ENCODE data around the gene GSK3A. TPM values are rescaled to one million over a fixed set of nuclear protein-coding genes. Genes with fewer than 3 reads are reported as not detected.

The GSK3A gene
- total and polyA plus RNA-seq, 7 donors: 17.4 to 49.5 (median 28.5) TPM

DNA sequence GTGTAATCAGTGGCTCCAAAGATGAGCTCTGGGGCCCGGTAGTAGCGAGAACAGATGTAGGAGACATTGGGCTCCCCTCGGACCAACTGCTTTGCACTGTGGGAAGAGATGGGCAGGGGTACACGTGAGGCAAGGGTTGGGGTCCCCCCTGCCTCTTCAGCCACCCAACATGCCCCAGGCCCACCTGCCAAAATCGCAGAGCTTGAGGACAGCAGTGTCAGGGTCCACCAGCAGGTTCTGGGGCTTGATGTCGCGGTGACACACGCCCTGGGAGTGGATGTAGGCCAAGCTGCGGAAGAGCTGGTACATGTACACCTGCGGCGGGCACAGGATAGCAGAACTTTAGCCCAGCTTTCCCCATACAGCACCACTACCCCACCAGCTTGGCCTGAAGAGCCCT lies 8.0 kb downstream of the GSK3A start:
- TF ChIP-seq EP300 (IDR thresholded peaks at IDR 0.05): no peak
- no peak for TF ChIP-seq POLR2A (IDR thresholded peaks at IDR 0.05)
- TF ChIP-seq POLR2AphosphoS5 (IDR thresholded peaks at IDR 0.05): no peak
- TF ChIP-seq, protein P1, sequence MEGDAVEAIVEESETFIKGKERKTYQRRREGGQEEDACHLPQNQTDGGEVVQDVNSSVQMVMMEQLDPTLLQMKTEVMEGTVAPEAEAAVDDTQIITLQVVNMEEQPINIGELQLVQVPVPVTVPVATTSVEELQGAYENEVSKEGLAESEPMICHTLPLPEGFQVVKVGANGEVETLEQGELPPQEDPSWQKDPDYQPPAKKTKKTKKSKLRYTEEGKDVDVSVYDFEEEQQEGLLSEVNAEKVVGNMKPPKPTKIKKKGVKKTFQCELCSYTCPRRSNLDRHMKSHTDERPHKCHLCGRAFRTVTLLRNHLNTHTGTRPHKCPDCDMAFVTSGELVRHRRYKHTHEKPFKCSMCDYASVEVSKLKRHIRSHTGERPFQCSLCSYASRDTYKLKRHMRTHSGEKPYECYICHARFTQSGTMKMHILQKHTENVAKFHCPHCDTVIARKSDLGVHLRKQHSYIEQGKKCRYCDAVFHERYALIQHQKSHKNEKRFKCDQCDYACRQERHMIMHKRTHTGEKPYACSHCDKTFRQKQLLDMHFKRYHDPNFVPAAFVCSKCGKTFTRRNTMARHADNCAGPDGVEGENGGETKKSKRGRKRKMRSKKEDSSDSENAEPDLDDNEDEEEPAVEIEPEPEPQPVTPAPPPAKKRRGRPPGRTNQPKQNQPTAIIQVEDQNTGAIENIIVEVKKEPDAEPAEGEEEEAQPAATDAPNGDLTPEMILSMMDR (IDR thresholded peaks at IDR 0.05): no peak
- peaks cover 24 to 94% (median 52%) of the 10 kb centered on the region in 4 donors for H3K36me3 ChIP-seq
- H3K27ac ChIP-seq: no peak overlapping the region
- no peaks in the 10 kb centered on the region for H3K27me3 ChIP-seq
- DNase-seq: no peak
- H3K9me3 ChIP-seq: no peaks in the 10 kb centered on the region
- H3K4me3 ChIP-seq: no peak overlapping the region
- WGBS, 2 donors: 96 to 97% methylated on average over 11 of the region's 11 CpGs
- intact Hi-C loops (cut with DNase I): no loop called here
- peaks cover 0 to 17% (median 0%) of the 10 kb centered on the region in 4 donors for H3K4me1 ChIP-seq

DNA sequence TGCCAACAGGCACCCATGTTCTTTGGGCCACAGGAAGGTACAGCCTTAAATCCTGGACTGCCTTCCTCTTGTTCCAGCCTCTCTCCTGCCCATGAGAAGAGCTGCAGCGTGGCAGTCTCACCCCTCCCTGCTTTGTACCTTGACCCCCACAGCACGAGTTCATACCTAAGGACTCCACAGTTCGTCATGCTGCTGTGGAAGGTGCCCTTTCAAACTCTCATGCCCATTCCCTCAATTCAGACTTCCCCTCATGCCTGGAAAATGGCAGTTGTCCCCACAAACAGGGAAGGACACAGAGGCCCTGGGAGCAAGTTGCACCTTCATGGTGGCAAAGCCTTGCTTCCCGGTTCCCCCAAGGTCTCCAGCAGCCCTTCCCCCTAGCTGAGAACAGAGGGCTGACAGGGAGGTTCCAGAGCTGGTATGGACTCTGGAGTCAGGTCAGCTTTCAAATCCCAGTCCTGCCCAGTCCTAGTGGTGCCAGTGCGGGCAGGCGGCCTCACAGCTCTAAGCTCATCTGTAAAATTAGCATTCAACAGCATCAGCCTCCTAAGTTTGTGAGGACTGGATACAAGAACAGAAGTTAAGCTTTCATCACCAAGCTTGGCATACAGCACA lies 8.6 kb downstream of the GSK3A start:
- WGBS, 2 donors: 59 to 86% methylated on average over 6 of the region's 6 CpGs
- peaks cover 0 to 12% (median 0%) of the 10 kb centered on the region in 4 donors for H3K4me1 ChIP-seq
- no peak overlapping the region for H3K4me3 ChIP-seq
- peaks cover 24 to 96% (median 52%) of the 10 kb centered on the region in 4 donors for H3K36me3 ChIP-seq
- TF ChIP-seq, protein P1 (IDR thresholded peaks at IDR 0.05): no peak
- TF ChIP-seq POLR2A (IDR thresholded peaks at IDR 0.05) (no peak), POLR2AphosphoS5 (IDR thresholded peaks at IDR 0.05) (no peak), EP300 (IDR thresholded peaks at IDR 0.05) (no peak)
- intact Hi-C loops (cut with DNase I): no loop called here
- no peak for DNase-seq
- H3K9me3 ChIP-seq: no peaks in the 10 kb centered on the region
- H3K27me3 ChIP-seq: no peaks in the 10 kb centered on the region
- H3K27ac ChIP-seq: no peak overlapping the region

DNA sequence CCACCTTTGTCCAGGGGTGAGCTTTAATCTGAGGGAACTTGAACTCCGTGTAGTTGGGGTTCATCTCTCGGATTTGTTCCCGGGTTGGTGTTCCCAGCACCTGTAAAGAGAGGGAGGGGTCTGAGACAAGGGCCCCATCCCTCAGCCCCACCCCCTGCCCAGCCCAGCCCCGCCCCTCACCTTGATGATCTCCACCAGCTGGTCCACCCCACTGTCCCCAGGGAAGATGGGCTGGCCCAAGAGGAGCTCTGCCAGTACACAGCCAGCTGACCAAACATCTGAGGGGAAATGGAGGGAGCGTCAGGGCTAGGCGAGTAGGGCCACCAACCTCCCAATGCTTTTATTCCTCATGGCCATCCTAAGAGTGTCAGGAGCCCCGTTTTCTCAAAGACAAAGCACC lies 9.3 kb downstream of the GSK3A start:
- DNase-seq: no peak
- H3K4me3 ChIP-seq: no peak overlapping the region
- H3K4me1 ChIP-seq: peaks cover 0 to 12% (median 0%) of the 10 kb centered on the region in 4 donors
- no peak overlapping the region for H3K27ac ChIP-seq
- intact Hi-C loops (cut with DNase I): no loop called here
- H3K27me3 ChIP-seq: no peaks in the 10 kb centered on the region
- 59 to 82% methylated on average over 7 of the region's 7 CpGs for WGBS, 2 donors
- no peak for TF ChIP-seq POLR2A (IDR thresholded peaks at IDR 0.05)
- TF ChIP-seq POLR2AphosphoS5 (IDR thresholded peaks at IDR 0.05): no peak
- TF ChIP-seq, protein P1 (IDR thresholded peaks at IDR 0.05): no peak
- no peak for TF ChIP-seq EP300 (IDR thresholded peaks at IDR 0.05)
- H3K36me3 ChIP-seq: peaks cover 24 to 99% (median 52%) of the 10 kb centered on the region in 4 donors
- no peaks in the 10 kb centered on the region for H3K9me3 ChIP-seq

DNA sequence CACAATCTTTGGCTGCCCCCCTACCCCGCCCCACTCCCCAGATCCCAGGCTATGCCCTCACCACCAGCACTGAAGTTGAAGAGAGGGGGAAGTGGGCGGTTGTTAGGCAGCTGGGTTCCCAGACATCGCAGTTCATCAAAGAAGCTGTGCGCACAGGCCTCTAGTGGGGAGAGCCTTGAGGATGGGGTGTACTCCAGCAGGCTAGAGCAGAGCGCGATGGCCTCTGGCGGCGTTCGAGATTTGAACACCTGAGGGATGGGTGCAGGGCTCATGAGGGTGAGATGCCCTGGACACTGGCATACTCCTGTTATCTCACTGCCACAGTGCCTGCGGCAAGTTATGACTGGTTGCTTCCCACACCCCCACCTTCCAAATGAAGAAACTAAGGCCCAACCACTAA lies 10.0 kb downstream of the GSK3A start:
- peaks cover 24 to 99% (median 52%) of the 10 kb centered on the region in 4 donors for H3K36me3 ChIP-seq
- H3K4me1 ChIP-seq: peaks cover 0 to 12% (median 0%) of the 10 kb centered on the region in 4 donors
- 93 to 95% methylated on average over 10 of the region's 10 CpGs for WGBS, 2 donors
- TF ChIP-seq POLR2A (IDR thresholded peaks at IDR 0.05): no peak
- no peak for TF ChIP-seq POLR2AphosphoS5 (IDR thresholded peaks at IDR 0.05)
- TF ChIP-seq EP300 (IDR thresholded peaks at IDR 0.05): no peak
- TF ChIP-seq, protein P1 (IDR thresholded peaks at IDR 0.05): no peak
- H3K27me3 ChIP-seq: no peaks in the 10 kb centered on the region
- H3K9me3 ChIP-seq: no peaks in the 10 kb centered on the region
- intact Hi-C loops (cut with DNase I): no loop called here
- no peak overlapping the region for H3K27ac ChIP-seq
- DNase-seq: no peak
- H3K4me3 ChIP-seq: no peak overlapping the region
